Activated CD4-positive, alpha-beta T cell treated with anti-CD3 and anti-CD28 coated beads, Interleukin-2, amount 10 ng/mL, durations not matched to agents 24 days and 14 days (primary cell): ENCODE results near the gene ATRNL1. TPM values are rescaled to one million over a fixed set of nuclear protein-coding genes. Genes with fewer than 3 reads are reported as not detected.
"Not testable (repeated sequence)": the region's sequence is repeated elsewhere in the genome, so short reads cannot be mapped to it uniquely, and the experiment has no call there.

Experiments used
- DNase-seq: peaks from one replicate; pipeline ENCODE4 v3.0.0; 2022
- H3K27ac Mint-ChIP-seq: one replicate; pipeline ENCODE4 v1.8.0; 2022; ENCODE audit warnings: mild to moderate bottlenecking, mixed read lengths
- H3K27me3 Mint-ChIP-seq: one replicate; pipeline ENCODE4 v1.8.0; 2022; ENCODE audit warnings: mixed read lengths
- H3K36me3 Mint-ChIP-seq: one replicate; pipeline ENCODE4 v1.8.0; 2022; ENCODE audit warnings: low read depth, mild to moderate bottlenecking, mixed read lengths
- H3K4me1 Mint-ChIP-seq: one replicate; pipeline ENCODE4 v1.8.0; 2021; ENCODE audit warnings: mixed read lengths
- H3K4me3 Mint-ChIP-seq: one replicate; pipeline ENCODE4 v1.8.0; 2022; ENCODE audit warnings: mild to moderate bottlenecking, moderate library complexity, mixed read lengths
- H3K9me3 Mint-ChIP-seq: one replicate; pipeline ENCODE4 v1.8.0; 2021; ENCODE audit warnings: mixed read lengths
- intact Hi-C: fragments of 100-400 bp; cut with micrococcal nuclease; formaldehyde crosslinking; loops from one replicate; pipeline ENCODE4 v1.15.1; 2023
- total RNA-seq: library from RNA; stranded (reverse); gene quantifications from 2 replicates; pipeline ENCODE4 v1.2.3, GENCODE V29; 2022

ATRNL1 gene
- total RNA-seq, 1 donor from 2014 or later, result 0.26 TPM

DNA sequence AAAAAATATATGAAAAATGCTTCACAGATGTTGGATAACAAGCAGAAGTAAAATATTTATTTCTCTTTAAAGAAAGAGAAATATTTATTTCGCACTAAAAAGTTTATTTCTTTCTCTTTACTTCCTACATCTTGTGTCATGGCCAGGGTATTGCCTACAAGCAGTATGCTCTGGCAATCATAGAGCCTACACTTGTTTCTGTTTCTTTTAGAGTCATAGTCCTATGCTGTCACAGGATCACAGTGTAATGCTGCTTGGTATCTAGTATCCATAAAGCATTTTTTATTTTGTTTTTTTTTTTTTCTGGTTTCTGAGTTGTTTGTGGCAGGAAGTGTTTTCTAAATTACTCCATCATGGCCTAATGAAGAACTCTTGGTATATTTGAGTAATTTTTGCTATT, 116.0 kb downstream of the ATRNL1 start:
- Mint-ChIP-seq H3K36me3 (no peaks in the 10 kb centered on the region), H3K27me3 (no peaks in the 10 kb centered on the region), H3K9me3 (no peaks in the 10 kb centered on the region), H3K4me3 (no peak overlapping the region), H3K4me1 (peaks cover 6% of the 10 kb centered on the region), H3K27ac (no peak overlapping the region)
- intact Hi-C loops, result no loop called here
- DNase-seq, result no peak

DNA sequence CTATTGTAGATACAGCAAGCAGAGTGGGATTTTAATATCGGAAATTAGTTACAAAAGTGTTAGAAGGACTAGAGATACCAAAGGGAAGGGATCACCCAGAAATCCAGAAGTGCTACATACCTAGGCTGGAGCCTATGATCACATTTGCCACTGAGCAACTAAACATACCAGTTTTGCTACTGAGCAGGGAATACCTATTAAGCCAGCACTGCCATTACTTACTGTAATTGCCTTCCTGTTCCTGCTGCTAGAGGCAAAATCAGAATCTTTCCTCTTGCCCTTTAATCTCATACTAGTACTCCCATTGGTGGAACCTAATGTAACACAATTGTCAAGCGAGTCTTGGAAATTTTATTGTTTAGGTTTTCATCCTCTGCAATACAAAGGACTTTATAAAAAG, 121.7 kb downstream of the ATRNL1 start:
- intact Hi-C loops, result no loop called here
- no peak for DNase-seq
- H3K9me3 Mint-ChIP-seq, result no peaks in the 10 kb centered on the region
- no peaks in the 10 kb centered on the region for H3K27me3 Mint-ChIP-seq
- no peaks in the 10 kb centered on the region for H3K36me3 Mint-ChIP-seq
- no peak overlapping the region for H3K27ac Mint-ChIP-seq
- no peaks in the 10 kb centered on the region for H3K4me1 Mint-ChIP-seq
- H3K4me3 Mint-ChIP-seq, result no peak overlapping the region

DNA sequence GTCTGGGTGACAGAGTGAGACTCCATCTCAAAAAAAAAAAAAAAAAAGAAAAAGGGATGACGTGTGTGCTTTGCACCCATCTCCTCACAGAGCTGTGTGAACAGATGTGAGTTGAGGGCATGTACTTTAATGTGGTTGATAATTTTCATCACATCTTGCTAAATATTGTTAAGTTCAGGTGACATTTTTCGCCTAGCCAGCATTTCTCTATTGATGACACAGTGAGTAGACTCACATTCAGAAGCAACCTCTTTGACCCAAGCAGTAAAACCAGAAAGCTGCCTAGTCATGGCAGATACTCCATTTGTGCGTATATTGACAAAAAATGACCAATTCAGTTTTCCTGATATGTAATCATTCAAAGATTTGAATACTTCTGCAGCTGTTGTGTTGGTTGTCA, 126.0 kb downstream of the ATRNL1 start:
- Mint-ChIP-seq H3K27ac (no peak overlapping the region), H3K9me3 (no peaks in the 10 kb centered on the region), H3K27me3 (no peaks in the 10 kb centered on the region), H3K4me1 (no peaks in the 10 kb centered on the region), H3K36me3 (no peaks in the 10 kb centered on the region), H3K4me3 (no peak overlapping the region)
- no peak for DNase-seq
- intact Hi-C loops, result no loop called here

DNA sequence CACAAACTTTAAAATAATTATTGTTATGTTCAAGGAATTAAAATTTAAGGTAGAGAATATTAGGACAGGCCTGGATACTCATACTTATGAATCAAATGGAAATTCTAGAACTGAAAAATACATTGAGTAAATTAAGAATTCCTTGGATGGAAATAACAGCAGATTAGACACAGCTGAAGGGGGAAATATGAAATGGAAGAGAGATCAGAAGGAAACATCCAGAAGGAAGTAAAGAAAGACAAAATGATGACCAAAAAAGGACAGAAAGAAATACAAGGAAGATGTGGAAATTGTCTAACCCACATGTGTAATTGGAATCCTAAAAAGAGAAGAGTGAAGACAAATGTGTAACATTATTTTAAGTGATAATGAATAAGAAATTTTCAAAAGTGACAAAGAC, 128.9 kb downstream of the ATRNL1 start:
- DNase-seq, result no peak
- Mint-ChIP-seq H3K4me3 (no peak overlapping the region), H3K27ac (no peak overlapping the region), H3K36me3 (no peaks in the 10 kb centered on the region), H3K4me1 (no peaks in the 10 kb centered on the region), H3K27me3 (no peaks in the 10 kb centered on the region), H3K9me3 (no peaks in the 10 kb centered on the region)
- intact Hi-C loops, result no loop called here

GRCh38 chr10:115239761-115240160, 146.6 kb downstream of the ATRNL1 start:
- H3K4me1 Mint-ChIP-seq, result no peaks in the 10 kb centered on the region
- H3K4me3 Mint-ChIP-seq, result no peak overlapping the region
- intact Hi-C loops, result no loop called here

GRCh38 chr10:115250784-115251183, 157.6 kb downstream of the ATRNL1 start:
- no peak for DNase-seq
- intact Hi-C loops, result no loop called here
- Mint-ChIP-seq H3K4me1 (no peaks in the 10 kb centered on the region), H3K9me3 (no peaks in the 10 kb centered on the region), H3K4me3 (no peak overlapping the region), H3K27me3 (no peaks in the 10 kb centered on the region), H3K36me3 (no peaks in the 10 kb centered on the region), H3K27ac (no peak overlapping the region)

More at GRCh38 chr10:115239761-115240160, 146.6 kb downstream of the ATRNL1 start:
- DNase-seq, result no peak
- Mint-ChIP-seq H3K36me3 (no peaks in the 10 kb centered on the region), H3K27ac (no peak overlapping the region), H3K9me3 (no peaks in the 10 kb centered on the region), H3K27me3 (no peaks in the 10 kb centered on the region)

DNA sequence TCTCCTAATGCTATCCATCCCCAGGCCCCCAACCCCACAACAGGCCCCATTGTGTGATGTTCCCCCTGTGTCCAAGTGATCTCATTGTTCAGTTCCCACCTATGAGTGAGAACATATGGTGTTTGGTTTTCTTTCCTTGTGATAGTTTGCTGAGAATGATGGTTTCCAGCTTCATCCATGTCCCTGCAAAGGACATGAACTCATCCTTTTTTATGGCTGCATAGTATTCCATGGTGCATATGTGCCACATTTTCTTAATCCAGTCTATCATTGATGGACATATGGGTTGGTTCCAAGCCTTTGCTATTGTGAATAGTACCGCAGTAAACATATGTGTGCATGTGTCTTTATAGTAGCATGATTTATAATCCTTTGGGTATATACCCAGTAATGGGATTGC, 160.6 kb downstream of the ATRNL1 start:
- H3K36me3 Mint-ChIP-seq, H3K27me3 Mint-ChIP-seq, intact Hi-C loops, DNase-seq, H3K4me3 Mint-ChIP-seq, H3K9me3 Mint-ChIP-seq, H3K4me1 Mint-ChIP-seq, H3K27ac Mint-ChIP-seq: not testable (repeated sequence)

DNA sequence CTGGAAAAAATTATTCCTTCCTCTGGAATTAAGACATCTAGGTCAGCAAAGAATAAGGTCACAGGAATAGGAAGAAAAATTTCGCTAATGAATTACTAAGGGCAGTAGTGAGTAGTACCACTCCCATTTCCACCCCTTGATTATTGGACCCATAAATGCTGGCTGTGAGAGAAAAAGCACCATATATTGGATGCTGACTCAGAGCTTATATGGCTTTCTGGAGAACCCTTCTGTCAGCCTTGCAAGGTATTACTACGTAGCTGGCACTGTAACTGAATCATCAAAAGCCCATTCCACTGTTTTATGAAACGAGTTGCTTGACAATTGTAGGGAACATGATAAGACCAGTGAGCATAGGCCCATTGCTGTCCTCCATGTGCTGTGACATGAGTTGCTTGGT, 179.3 kb downstream of the ATRNL1 start:
- intact Hi-C loops, result no loop called here
- Mint-ChIP-seq H3K27ac (no peak overlapping the region), H3K27me3 (no peaks in the 10 kb centered on the region), H3K4me1 (no peaks in the 10 kb centered on the region), H3K36me3 (no peaks in the 10 kb centered on the region), H3K9me3 (no peaks in the 10 kb centered on the region), H3K4me3 (no peak overlapping the region)
- no peak for DNase-seq

GRCh38 chr10:115278294-115278693, 185.1 kb downstream of the ATRNL1 start:
- no peak overlapping the region for H3K27ac Mint-ChIP-seq
- no peak for DNase-seq
- H3K4me1 Mint-ChIP-seq, result no peaks in the 10 kb centered on the region
- intact Hi-C loops, result no loop called here
- no peaks in the 10 kb centered on the region for H3K9me3 Mint-ChIP-seq
- H3K27me3 Mint-ChIP-seq, result no peaks in the 10 kb centered on the region
- H3K4me3 Mint-ChIP-seq, result no peak overlapping the region
- no peaks in the 10 kb centered on the region for H3K36me3 Mint-ChIP-seq

GRCh38 chr10:115295213-115295805, 202.1 kb downstream of the ATRNL1 start:
- no peaks in the 10 kb centered on the region for H3K4me1 Mint-ChIP-seq
- no peak overlapping the region for H3K4me3 Mint-ChIP-seq
- no peak for DNase-seq
- H3K36me3 Mint-ChIP-seq, result no peaks in the 10 kb centered on the region
- H3K9me3 Mint-ChIP-seq, result no peaks in the 10 kb centered on the region
- no peaks in the 10 kb centered on the region for H3K27me3 Mint-ChIP-seq
- H3K27ac Mint-ChIP-seq, result no peak overlapping the region
- intact Hi-C loops, result no loop called here

GRCh38 chr10:115300080-115300479, 206.9 kb downstream of the ATRNL1 start:
- no peak overlapping the region for H3K27ac Mint-ChIP-seq
- DNase-seq, result no peak
- no peaks in the 10 kb centered on the region for H3K4me1 Mint-ChIP-seq
- intact Hi-C loops, result no loop called here
- no peak overlapping the region for H3K4me3 Mint-ChIP-seq
- no peaks in the 10 kb centered on the region for H3K27me3 Mint-ChIP-seq
- no peaks in the 10 kb centered on the region for H3K36me3 Mint-ChIP-seq
- H3K9me3 Mint-ChIP-seq, result no peaks in the 10 kb centered on the region

GRCh38 chr10:115319669-115320068, 226.5 kb downstream of the ATRNL1 start:
- H3K27me3 Mint-ChIP-seq, H3K27ac Mint-ChIP-seq, H3K9me3 Mint-ChIP-seq, H3K36me3 Mint-ChIP-seq, DNase-seq, intact Hi-C loops, H3K4me3 Mint-ChIP-seq, H3K4me1 Mint-ChIP-seq: not testable (repeated sequence)

DNA sequence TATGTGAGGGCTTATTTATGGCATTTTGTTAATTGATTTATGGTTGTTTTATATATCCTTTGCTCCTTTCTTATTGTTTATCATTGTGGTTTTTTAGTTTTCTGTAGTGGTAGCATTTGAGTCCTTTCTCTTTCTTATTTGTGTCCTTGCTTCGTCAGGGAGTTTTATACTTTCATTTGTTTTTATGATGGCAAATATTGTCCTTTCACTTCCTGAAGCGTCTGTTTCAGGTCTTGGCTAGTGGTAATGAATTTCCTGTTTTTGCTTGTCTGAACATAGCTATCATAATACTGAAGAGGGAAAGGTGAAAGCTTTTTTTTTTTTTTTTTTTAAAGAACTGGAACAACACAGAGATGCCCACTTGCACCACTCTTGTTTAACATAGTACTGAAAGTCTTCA, 228.2 kb downstream of the ATRNL1 start:
- Mint-ChIP-seq H3K27ac (no peak overlapping the region), H3K36me3 (no peaks in the 10 kb centered on the region), H3K4me1 (peaks cover 3% of the 10 kb centered on the region), H3K27me3 (no peaks in the 10 kb centered on the region), H3K9me3 (no peaks in the 10 kb centered on the region), H3K4me3 (no peak overlapping the region)
- no peak for DNase-seq
- intact Hi-C loops, result no loop called here

DNA sequence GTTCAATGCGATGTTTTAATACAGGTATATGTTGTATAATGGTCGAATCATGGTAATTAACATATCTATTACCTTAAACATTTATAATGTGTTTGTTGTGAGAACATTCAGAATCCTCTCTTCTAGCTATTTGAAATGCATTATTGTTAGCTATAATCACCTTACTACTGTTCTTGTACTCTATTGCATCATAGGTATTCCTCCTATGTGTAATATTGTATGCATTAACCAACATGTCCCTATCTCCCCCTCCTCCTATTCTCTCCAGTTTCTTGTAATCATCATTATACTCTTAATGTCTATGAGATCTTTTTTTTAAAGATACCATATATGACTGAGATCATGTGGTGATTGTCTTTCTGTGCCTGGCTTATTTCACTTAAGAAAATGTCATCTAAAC, 235.2 kb downstream of the ATRNL1 start:
- intact Hi-C loops, result no loop called here
- Mint-ChIP-seq H3K9me3 (peaks cover 3% of the 10 kb centered on the region), H3K27me3 (no peaks in the 10 kb centered on the region), H3K27ac (no peak overlapping the region), H3K4me1 (no peaks in the 10 kb centered on the region), H3K36me3 (no peaks in the 10 kb centered on the region), H3K4me3 (no peak overlapping the region)
- no peak for DNase-seq

- Mint-ChIP-seq H3K27ac (no peak overlapping the region), H3K9me3 (peaks cover 3% of the 10 kb centered on the region), H3K36me3 (no peaks in the 10 kb centered on the region), H3K27me3 (no peaks in the 10 kb centered on the region), H3K4me1 (no peaks in the 10 kb centered on the region), H3K4me3 (no peak overlapping the region)
- no peak for DNase-seq
- intact Hi-C loops, result no loop called here
Measured at GRCh38 chr10:115335366-115335765, 242.2 kb downstream of the ATRNL1 start.
